ENCODE data around the gene KLHL7. TPM values are rescaled to one million over a fixed set of nuclear protein-coding genes. Genes with fewer than 3 reads are reported as not detected.

The KLHL7 gene
- total and polyA plus RNA-seq, 9 of the 15 experiments (the other 6 are each of a cell fraction or from before 2014, with no cell fraction given), result 4.2 to 63.1 (median 32.3) TPM

- TF ChIP-seq THRB (CRISPR knock-in tag; conservative IDR thresholded peaks at IDR 0.05), result no peak
- TF ChIP-seq PML (IDR thresholded peaks at IDR 0.05; ENCODE audit: low read length), result peak; percentile 81
- TF ChIP-seq ZNF655 (CRISPR knock-in tag; IDR thresholded peaks at IDR 0.05), result no peak
- no peak for TF ChIP-seq SIRT6 (IDR thresholded peaks at IDR 0.05; ENCODE audit: low read depth, low read length)
- TF ChIP-seq XRCC5 (IDR thresholded peaks at IDR 0.05; ENCODE audit: low read depth, low read length), result no peak
- TF ChIP-seq NUFIP1 (IDR thresholded peaks at IDR 0.05; ENCODE audit: partially characterized antibody), result no peak
- no peak for TF ChIP-seq ZNF174 (CRISPR knock-in tag; IDR thresholded peaks at IDR 0.05)
- TF ChIP-seq NFRKB (IDR thresholded peaks at IDR 0.05; ENCODE audit: low read depth), result peak; percentile 77
- peak; percentile 76 for TF ChIP-seq POLR2AphosphoS5 (IDR thresholded peaks at IDR 0.05; ENCODE audit: control insufficient read depth, insufficient read depth, low read depth, low read length)
- TF ChIP-seq POLR2G (IDR thresholded peaks at IDR 0.05; ENCODE audit: low read depth, low read length), result peak; percentile 99
- TF ChIP-seq CXXC5 (CRISPR knock-in tag; IDR thresholded peaks at IDR 0.05), result peak; percentile 89
- no peak for TF ChIP-seq ZNF217 (CRISPR knock-in tag; IDR thresholded peaks at IDR 0.05)
- 0 out of 4 replicates have a peak, but pooled peaks of 1 of the 2 experiments have one; percentile 79 for TF ChIP-seq KDM4B (IDR thresholded peaks at IDR 0.05; ENCODE audit: borderline replicate concordance in 2 of 2, low read depth in 1 of 2)
- peak; percentile 70; the same call in 1 of the 2 replicates for TF ChIP-seq E2F1 (CRISPR knock-in tag; IDR thresholded peaks at IDR 0.05)
- TF ChIP-seq ZNF551 (CRISPR knock-in tag; IDR thresholded peaks at IDR 0.05), result no peak
- TF ChIP-seq COPS2 (conservative IDR thresholded peaks at IDR 0.05), result no peak
- TF ChIP-seq CTCFL (IDR thresholded peaks at IDR 0.05; ENCODE audit: borderline replicate concordance, insufficient read depth, low read depth, low read length, poor library complexity, severe bottlenecking), result no peak
- TF ChIP-seq BRF2 (IDR thresholded peaks at IDR 0.05; ENCODE audit: borderline replicate concordance, insufficient read depth, insufficient read length), result no peak
- peak in 1 of 2 experiments; percentile 86; a peak in 1 of 4 replicates for TF ChIP-seq SRF (CRISPR knock-in tag; IDR thresholded peaks at IDR 0.05)
- no peak for TF ChIP-seq ZNF76 (CRISPR knock-in tag; IDR thresholded peaks at IDR 0.05; ENCODE audit: borderline replicate concordance)
Measured at GRCh38 chr7:23181684-23182553, 76.3 kb downstream of the KLHL7 start, which contains the start of gene NUP42 (continued).

Data from K562 (cell line).